IMR-90 (cell line): Measurements from ENCODE around the gene VILL. TPM values are rescaled to one million over a fixed set of nuclear protein-coding genes. Genes with fewer than 3 reads are reported as not detected.

Experiments
- ATAC-seq: fragments of 200-7000 bp; cut with Tn5 transposase; 2 replicates; pipeline ENCODE4 v1.9.1; 2020; ENCODE audit warnings: low read depth, mild to moderate bottlenecking, moderate library complexity
- BruUV-seq: library from RNA; stranded (reverse); fragments of 400-500 nt; replicated peaks from 2 replicates; lab custom pipeline; 2021; lab: Mats Ljungman, UMichigan
- CTCF ChIA-PET: fragments of 300-600 bp; formaldehyde crosslinking; extraction: SDS; loops from one replicate; lab custom pipeline; 2021; ENCODE audit warnings: antibody characterized with exemption; lab: Yijun Ruan, JAX
- POLR2A ChIA-PET: fragments of 300-600 bp; sonication (Branson Sonifier 250); formaldehyde crosslinking; loops from one replicate; lab custom pipeline; 2022; ENCODE audit warnings: antibody characterized with exemption; ENCODE audit not compliant: unreplicated experiment; lab: Charles Lee
- DNase-seq: peaks from one replicate; pipeline ENCODE4 v3.0.0; 2013
- H2AFZ ChIP-seq: replicated peaks from 2 replicates; pipeline ENCODE3; 2013; ENCODE audit warnings: low read length, mild to moderate bottlenecking; ENCODE audit not compliant: poor library complexity
- H2AK5ac ChIP-seq: 2 replicates; pipeline ENCODE4 v1.6.1; 2013; ENCODE audit warnings: low read depth, low read length, inconsistent platforms
- H2AK9ac ChIP-seq: replicated peaks from 2 replicates; pipeline ENCODE3; 2013; ENCODE audit warnings: mild to moderate bottlenecking, low read depth, low read length, moderate library complexity; ENCODE audit not compliant: poor library complexity
- H2BK120ac ChIP-seq: 2 replicates; pipeline ENCODE4 v1.6.1; 2013; ENCODE audit warnings: low read depth, low read length, inconsistent platforms
- H2BK15ac ChIP-seq: 3 replicates; pipeline ENCODE4 v1.6.1; 2013; ENCODE audit warnings: low read depth, low read length, inconsistent platforms
- H2BK20ac ChIP-seq: 2 replicates; pipeline ENCODE4 v1.6.1; 2013; ENCODE audit warnings: low read depth, mild to moderate bottlenecking, inconsistent platforms, low read length, moderate library complexity
- H2BK5ac ChIP-seq: 2 replicates; pipeline ENCODE4 v1.6.1; 2013; ENCODE audit warnings: mild to moderate bottlenecking, low read depth, low read length, inconsistent platforms; ENCODE audit not compliant: poor library complexity, severe bottlenecking
- H3K14ac ChIP-seq: replicated peaks from 2 replicates; pipeline ENCODE4 v1.6.1; 2013; ENCODE audit warnings: low read depth, low read length, inconsistent platforms
- H3K18ac ChIP-seq: 2 replicates; pipeline ENCODE4 v1.6.1; 2013; ENCODE audit warnings: low read depth, low read length, control low read depth
- H3K23ac ChIP-seq: 2 replicates; pipeline ENCODE4 v1.6.1; 2013; ENCODE audit warnings: low read depth, low read length, inconsistent platforms
- H3K27ac ChIP-seq: 2 replicates; pipeline ENCODE4 v1.5.1; 2013; ENCODE audit warnings: mild to moderate bottlenecking, control low read depth, low read length; ENCODE audit not compliant: insufficient read depth
- H3K27me3 ChIP-seq: 2 replicates; pipeline ENCODE4 v1.6.1; 2013; ENCODE audit warnings: low read length; ENCODE audit not compliant: control insufficient read depth, insufficient read depth
- H3K36me3 ChIP-seq: 2 replicates; pipeline ENCODE4 v1.6.1; 2013; ENCODE audit warnings: low read length, mixed read lengths; ENCODE audit not compliant: control insufficient read depth, insufficient read depth
- H3K4ac ChIP-seq: 2 replicates; pipeline ENCODE4 v1.6.1; 2013; ENCODE audit warnings: low read depth, low read length, inconsistent platforms
- H3K4me1 ChIP-seq: 2 replicates; pipeline ENCODE4 v1.6.1; 2013; ENCODE audit warnings: low read length, mixed read lengths; ENCODE audit not compliant: control insufficient read depth, insufficient read depth
- H3K4me2 ChIP-seq: 2 replicates; pipeline ENCODE4 v1.6.1; 2013; ENCODE audit warnings: low read depth, mild to moderate bottlenecking, control low read depth, low read length, moderate library complexity
- H3K4me3 ChIP-seq: 2 replicates; pipeline ENCODE4 v1.5.1; 2013; ENCODE audit warnings: low read depth, mild to moderate bottlenecking, control low read depth, low read length, moderate library complexity; ENCODE audit not compliant: insufficient read depth
- H3K56ac ChIP-seq: 2 replicates; pipeline ENCODE4 v1.6.1; 2013; ENCODE audit warnings: low read length, inconsistent platforms; ENCODE audit not compliant: insufficient read depth; ENCODE audit errors: extremely low read depth
- H3K79me1 ChIP-seq, 2 experiments: 2 replicates each; pipeline ENCODE4 v1.6.1; 2013; ENCODE audit warnings: low read length in 2 of 2, inconsistent platforms in 1 of 2, low read depth in 1 of 2
- H3K9ac ChIP-seq: 2 replicates; pipeline ENCODE4 v1.6.1; 2013; ENCODE audit warnings: low read depth, low read length, control low read depth
- H3K9me1 ChIP-seq: 2 replicates; pipeline ENCODE4 v1.6.1; 2013; ENCODE audit warnings: low read length, inconsistent platforms; ENCODE audit not compliant: insufficient read depth
- H3K9me3 ChIP-seq: 2 replicates; pipeline ENCODE4 v1.6.1; 2013; ENCODE audit warnings: low read length; ENCODE audit not compliant: control insufficient read depth, insufficient read depth
- H4K20me1 ChIP-seq: 2 replicates; pipeline ENCODE4 v1.6.1; 2013; ENCODE audit warnings: low read length, inconsistent platforms; ENCODE audit not compliant: insufficient read depth
- H4K5ac ChIP-seq: 2 replicates; pipeline ENCODE4 v1.6.1; 2013; ENCODE audit warnings: mild to moderate bottlenecking, low read depth, low read length, control low read depth
- H4K8ac ChIP-seq, 2 experiments: 2 replicates each; pipeline ENCODE4 v1.6.1; 2013; ENCODE audit warnings: low read depth in 2 of 2, low read length in 2 of 2, control low read depth in 1 of 2, inconsistent platforms in 1 of 2
- H4K91ac ChIP-seq: 2 replicates; pipeline ENCODE4 v1.6.1; 2013; ENCODE audit warnings: low read depth, low read length, inconsistent platforms; ENCODE audit not compliant: insufficient read depth
- BHLHE40 ChIP-seq: fragments of 150-350 bp; IDR thresholded peaks from 2 replicates; pipeline ENCODE4 v1.6.1; 2016; ENCODE audit warnings: mild to moderate bottlenecking, low read depth, low read length
- CEBPB ChIP-seq: IDR thresholded peaks from 2 replicates; pipeline ENCODE4 v1.6.1; 2012; ENCODE audit warnings: low read depth, low read length, improper control_type of control experiment
- CHD1 ChIP-seq: IDR thresholded peaks from 2 replicates; pipeline ENCODE4 v1.6.1; 2012; ENCODE audit warnings: low read depth, low read length, improper control_type of control experiment
- FOS ChIP-seq: fragments of 150-350 bp; IDR thresholded peaks from 2 replicates; pipeline ENCODE4 v1.6.1; 2016; ENCODE audit warnings: low read depth, low read length
- MAFK ChIP-seq: IDR thresholded peaks from 2 replicates; pipeline ENCODE4 v1.6.1; 2012; ENCODE audit warnings: low read depth, low read length, improper control_type of control experiment
- MAZ ChIP-seq: IDR thresholded peaks from 2 replicates; pipeline ENCODE4 v1.6.1; 2012; ENCODE audit warnings: low read depth, mild to moderate bottlenecking, low read length, improper control_type of control experiment, moderate library complexity, borderline replicate concordance
- MXI1 ChIP-seq: IDR thresholded peaks from 2 replicates; pipeline ENCODE4 v1.6.1; 2012; ENCODE audit warnings: low read depth, mild to moderate bottlenecking, low read length, moderate library complexity, borderline replicate concordance
- NFE2L2 ChIP-seq: fragments of 150-350 bp; IDR thresholded peaks from 2 replicates; pipeline ENCODE4 v1.6.1; 2016; ENCODE audit warnings: low read depth, mild to moderate bottlenecking, low read length
- POLR2A ChIP-seq: IDR thresholded peaks from 2 replicates; pipeline ENCODE4 v1.6.1; 2012; ENCODE audit warnings: mild to moderate bottlenecking, low read depth, low read length
- RAD21 ChIP-seq: IDR thresholded peaks from 2 replicates; pipeline ENCODE4 v1.6.1; 2012; ENCODE audit warnings: low read length, improper control_type of control experiment
- RCOR1 ChIP-seq: IDR thresholded peaks from 2 replicates; pipeline ENCODE4 v1.6.1; 2012; ENCODE audit warnings: mild to moderate bottlenecking, low read length, improper control_type of control experiment; ENCODE audit not compliant: insufficient replicate concordance
- RFX5 ChIP-seq: IDR thresholded peaks from 2 replicates; pipeline ENCODE4 v1.8.0; 2012; ENCODE audit warnings: low read depth, mild to moderate bottlenecking, low read length, moderate library complexity
- SMC3 ChIP-seq: fragments of 150-350 bp; IDR thresholded peaks from 2 replicates; pipeline ENCODE4 v1.6.1; 2016; ENCODE audit warnings: low read depth, mild to moderate bottlenecking, antibody characterized with exemption, low read length, moderate library complexity
- WGBS, 2 experiments: methylation state at CpG; one replicate each; pipeline versions ENCODE4 v1.1.5 to v1.1.7; 2013; ENCODE audit warnings: missing lambda C conversion rate in 2 of 2; ENCODE audit not compliant: insufficient read length in 1 of 2; ENCODE audit errors: extremely low coverage in 2 of 2; 5-methylcytosine and 5-hydroxymethylcytosine counted together
- dilution Hi-C: fragments of 300-500 bp; cut with HindIII; formaldehyde crosslinking; loops from one replicate; pipeline ENCODE4 v1.14.3; 2018; ENCODE audit warnings: low sequenced_read_pairs; ENCODE audit not compliant: unreplicated experiment
- in situ Hi-C: fragments of 300-500 bp; cut with MboI; formaldehyde crosslinking; loops from 3 replicates; pipeline ENCODE4 v1.14.3; 2019; ENCODE audit warnings: low sequenced_read_pairs, inconsistent platforms, mixed read lengths
- intact Hi-C: fragments of 100-400 bp; cut with micrococcal nuclease; formaldehyde crosslinking; loops from 2 replicates; pipeline ENCODE4 v1.10.0; 2022
- polyA plus RNA-seq, 3 experiments: library from polyadenylated mRNA; depleted of rRNA; stranded (reverse); fragments of >200 nt; gene quantifications; 2 replicates each; pipeline ENCODE4 v1.2.3, GENCODE V29; 2012; ENCODE audit warnings: low replicate concordance in 1 of 3
- total RNA-seq: library from RNA; depleted of rRNA; stranded (reverse); fragments of >200 nt; gene quantifications from 2 replicates; pipeline ENCODE4 v1.2.3, GENCODE V29; 2012
- TF ChIP-seq, protein P1 (sequence below): conservative IDR thresholded peaks from 2 replicates; pipeline ENCODE4 v1.5.1; 2012; ENCODE audit warnings: mild to moderate bottlenecking, low read depth, low read length, improper control_type of control experiment
- TF ChIP-seq, protein P2 (sequence below): fragments of 150-350 bp; IDR thresholded peaks from 2 replicates; pipeline ENCODE4 v1.6.1; 2016; ENCODE audit warnings: low read depth, mild to moderate bottlenecking, low read length, moderate library complexity, borderline replicate concordance
- TF ChIP-seq, protein P3 (sequence below): fragments of 150-350 bp; IDR thresholded peaks from 2 replicates; pipeline ENCODE4 v1.6.1; 2017; ENCODE audit warnings: mild to moderate bottlenecking, antibody characterized with exemption, low read length, low read depth

VILL gene
- total and polyA plus RNA-seq, 2 of the 4 experiments (the other 2 are of a cell fraction): 2.3 to 4.7 TPM

DNA sequence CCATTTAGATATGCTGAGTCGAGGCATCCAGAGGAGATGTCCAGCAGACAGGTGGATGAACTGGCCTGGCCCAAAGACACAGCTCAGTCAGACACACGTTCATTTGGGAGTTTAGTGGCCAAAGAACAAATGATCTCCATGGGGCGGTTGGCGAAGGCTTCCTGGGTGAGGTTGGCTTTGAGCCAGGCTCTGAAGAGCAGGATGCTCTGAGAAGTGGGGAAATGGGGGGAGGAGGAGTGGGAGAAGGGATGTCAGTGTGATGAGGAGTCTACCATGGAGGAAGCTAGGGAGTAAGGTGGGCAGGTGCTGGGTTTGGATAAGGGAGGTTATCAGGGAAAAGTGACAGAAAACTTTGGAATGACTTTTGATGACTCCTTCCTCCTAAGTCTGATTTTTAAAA lies 47.5 kb upstream of the VILL start:
- Histone ChIP-seq H3K9me3 (no peaks in the 10 kb centered on the region), H3K18ac (peak overlapping the region; percentile 28; the same call in 1 of the 2 replicates), H4K8ac (no peak overlapping the region; a peak in 1 of 4 replicates), H3K9me1 (peaks cover 21% of the 10 kb centered on the region), H3K4me2 (no peak overlapping the region), H3K23ac (no peak overlapping the region), H2AFZ (no peak overlapping the region), H2BK20ac (no peak overlapping the region), H2AK5ac (peak overlapping the region; percentile 35; the same call in 1 of the 2 replicates), H3K56ac (no peak overlapping the region), H3K27ac (peak overlapping the region; percentile 20; the same call in 1 of the 2 replicates), H2BK5ac (no peak overlapping the region), H4K91ac (no peak overlapping the region), H3K36me3 (no peaks in the 10 kb centered on the region), H2BK120ac (no peak overlapping the region), H3K79me1 (peaks cover 10 to 59% of the 10 kb centered on the region in 2 experiments), H4K20me1 (peaks cover 7% of the 10 kb centered on the region; the same call in 1 of the 2 replicates), H2AK9ac (no peak overlapping the region), H3K4ac (peak overlapping the region; percentile 17; the same call in 1 of the 2 replicates), H4K5ac (no peak overlapping the region), H3K4me1 (peaks cover 24% of the 10 kb centered on the region), H3K14ac (0 out of 2 replicates have a peak overlapping the region, but pooled peaks have one; percentile 29), H2BK15ac (no peak overlapping the region; the same call in 2 of the 3 replicates), H3K9ac (no peak overlapping the region), H3K27me3 (no peaks in the 10 kb centered on the region), H3K4me3 (no peak overlapping the region)
- POLR2A ChIA-PET: no interaction called here
- CTCF ChIA-PET: no interaction called here
- no CpG with 5 or more reads among the region's 4 CpGs for WGBS, 2 experiments
- TF ChIP-seq FOS (no peak), SMC3 (no peak), MXI1 (no peak), BHLHE40 (no peak), NFE2L2 (no peak), RCOR1 (no peak), MAFK (no peak), RFX5 (no peak), CHD1 (no peak), POLR2A (no peak), CEBPB (no peak), RAD21 (no peak), MAZ (no peak)
- TF ChIP-seq, protein P1, sequence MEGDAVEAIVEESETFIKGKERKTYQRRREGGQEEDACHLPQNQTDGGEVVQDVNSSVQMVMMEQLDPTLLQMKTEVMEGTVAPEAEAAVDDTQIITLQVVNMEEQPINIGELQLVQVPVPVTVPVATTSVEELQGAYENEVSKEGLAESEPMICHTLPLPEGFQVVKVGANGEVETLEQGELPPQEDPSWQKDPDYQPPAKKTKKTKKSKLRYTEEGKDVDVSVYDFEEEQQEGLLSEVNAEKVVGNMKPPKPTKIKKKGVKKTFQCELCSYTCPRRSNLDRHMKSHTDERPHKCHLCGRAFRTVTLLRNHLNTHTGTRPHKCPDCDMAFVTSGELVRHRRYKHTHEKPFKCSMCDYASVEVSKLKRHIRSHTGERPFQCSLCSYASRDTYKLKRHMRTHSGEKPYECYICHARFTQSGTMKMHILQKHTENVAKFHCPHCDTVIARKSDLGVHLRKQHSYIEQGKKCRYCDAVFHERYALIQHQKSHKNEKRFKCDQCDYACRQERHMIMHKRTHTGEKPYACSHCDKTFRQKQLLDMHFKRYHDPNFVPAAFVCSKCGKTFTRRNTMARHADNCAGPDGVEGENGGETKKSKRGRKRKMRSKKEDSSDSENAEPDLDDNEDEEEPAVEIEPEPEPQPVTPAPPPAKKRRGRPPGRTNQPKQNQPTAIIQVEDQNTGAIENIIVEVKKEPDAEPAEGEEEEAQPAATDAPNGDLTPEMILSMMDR: no peak
- TF ChIP-seq, protein P2, sequence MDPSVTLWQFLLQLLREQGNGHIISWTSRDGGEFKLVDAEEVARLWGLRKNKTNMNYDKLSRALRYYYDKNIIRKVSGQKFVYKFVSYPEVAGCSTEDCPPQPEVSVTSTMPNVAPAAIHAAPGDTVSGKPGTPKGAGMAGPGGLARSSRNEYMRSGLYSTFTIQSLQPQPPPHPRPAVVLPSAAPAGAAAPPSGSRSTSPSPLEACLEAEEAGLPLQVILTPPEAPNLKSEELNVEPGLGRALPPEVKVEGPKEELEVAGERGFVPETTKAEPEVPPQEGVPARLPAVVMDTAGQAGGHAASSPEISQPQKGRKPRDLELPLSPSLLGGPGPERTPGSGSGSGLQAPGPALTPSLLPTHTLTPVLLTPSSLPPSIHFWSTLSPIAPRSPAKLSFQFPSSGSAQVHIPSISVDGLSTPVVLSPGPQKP: no peak
- TF ChIP-seq, protein P3, sequence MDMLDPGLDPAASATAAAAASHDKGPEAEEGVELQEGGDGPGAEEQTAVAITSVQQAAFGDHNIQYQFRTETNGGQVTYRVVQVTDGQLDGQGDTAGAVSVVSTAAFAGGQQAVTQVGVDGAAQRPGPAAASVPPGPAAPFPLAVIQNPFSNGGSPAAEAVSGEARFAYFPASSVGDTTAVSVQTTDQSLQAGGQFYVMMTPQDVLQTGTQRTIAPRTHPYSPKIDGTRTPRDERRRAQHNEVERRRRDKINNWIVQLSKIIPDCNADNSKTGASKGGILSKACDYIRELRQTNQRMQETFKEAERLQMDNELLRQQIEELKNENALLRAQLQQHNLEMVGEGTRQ: no peak
- dilution Hi-C loops: no loop called here
- DNase-seq (no peak), ATAC-seq (no peak)
- in situ Hi-C loops: no loop called here
- intact Hi-C loops: no loop called here
- BruUV-seq: no TSS peak
